Stomach (tissue), 9 donors: ENCODE measurements around the gene CCBE1. TPM values are rescaled to one million over a fixed set of nuclear protein-coding genes. Genes with fewer than 3 reads are reported as not detected.

Source experiments
- DNase-seq, 2 donors: peaks; one replicate each; pipeline versions ENCODE4 v3.0.0 to v3.0.0-alpha.2; 2013 to 2019
- H3K27ac ChIP-seq, 5 donors: fragments of 200-600 bp in 4 of 5; sonication (generic) in 4 of 5; one replicate each; pipeline ENCODE4 v1.5.1; 2013 to 2019; ENCODE audit warnings: mild to moderate bottlenecking in 1 of 5, moderate library complexity in 1 of 5
- H3K27me3 ChIP-seq, 3 donors: fragments of 200-600 bp; sonication (generic); one replicate each; pipeline ENCODE4 v1.5.1; 2017 to 2019; ENCODE audit warnings: mixed run types in 1 of 3
- H3K36me3 ChIP-seq, 4 donors: fragments of 200-600 bp; sonication (generic); 1 replicate in 3 of 4; 2 replicates in 1 of 4; pipeline ENCODE4 v1.5.1; 2016 to 2019
- H3K4me1 ChIP-seq, 4 donors: fragments of 200-600 bp; sonication (generic); one replicate each; pipeline ENCODE4 v1.5.1; 2016 to 2019
- H3K4me3 ChIP-seq, 4 donors: fragments of 200-600 bp; sonication (generic) in 3 of 4; one replicate each; pipeline ENCODE4 v1.5.1; 2016 to 2019; ENCODE audit warnings: mild to moderate bottlenecking in 1 of 4
- H3K9me3 ChIP-seq, 4 donors: fragments of 200-600 bp; sonication (generic); one replicate each; pipeline ENCODE4 v1.5.1; 2016 to 2019
- CTCF ChIP-seq, 7 experiments: fragments of 450-650 bp in 4 of 7; fragments of 200-600 bp in 3 of 7; sonication (generic) in 3 of 7; IDR thresholded peaks; one replicate each; pipeline ENCODE4 v1.5.1; 2016 to 2019; ENCODE audit warnings: antibody characterized with exemption in 7 of 7, control low read depth in 2 of 7, mild to moderate bottlenecking in 1 of 7
- EP300 ChIP-seq: sonication (generic); formaldehyde crosslinking; IDR thresholded peaks from one replicate; pipeline ENCODE4 v1.6.1; 2017; ENCODE audit warnings: antibody characterized with exemption
- POLR2A ChIP-seq, 4 donors: fragments of 450-650 bp; IDR thresholded peaks; one replicate each; pipeline ENCODE4 v1.6.1; 2016; ENCODE audit warnings: antibody characterized with exemption in 4 of 4, control low read depth in 2 of 4, mild to moderate bottlenecking in 1 of 4, moderate library complexity in 1 of 4
- POLR2AphosphoS5 ChIP-seq, 3 donors: sonication (generic); formaldehyde crosslinking; IDR thresholded peaks; one replicate each; pipeline ENCODE4 v1.6.1; 2016; ENCODE audit warnings: antibody characterized with exemption in 3 of 3
- WGBS, 5 donors: extraction: QIAGEN DNeasy Blood & Tissue Kit in 3 of 5; methylation state at CpG; one replicate each; pipeline versions ENCODE4 v1.1.5 to v1.1.7; 2013 to 2018; 5-methylcytosine and 5-hydroxymethylcytosine counted together
- intact Hi-C: fragments of 100-400 bp; cut with DNase I; formaldehyde crosslinking; loops from one replicate; pipeline ENCODE4 v1.15.1; 2023; ENCODE audit warnings: low total_unique reads
- polyA plus RNA-seq, 3 donors: library from polyadenylated mRNA; stranded (reverse); fragments of 200-250 nt; gene quantifications; one replicate each; pipeline ENCODE4 v1.2.3, GENCODE V29; 2013
- total RNA-seq, 5 donors: library from RNA; depleted of rRNA; stranded (reverse); fragments of >200 nt; gene quantifications; one replicate each; pipeline versions ENCODE4 v1.1.0 to v1.2.3, GENCODE V29; 2014 to 2016
- donor health status: healthy with polysubstance abuse.
- donor health status: Bipolar disorder and iron deficiency.
- donor health status: healthy.

CCBE1 gene
- total and polyA plus RNA-seq, 8 donors, result 0.29 to 4.0 (median 1.2) TPM

GRCh38 chr18:59592624-59593023 lies 104.6 kb downstream of the CCBE1 start:
- 83 to 93% (median 86%) methylated on average over 3 of the region's 3 CpGs for WGBS, 5 donors
- no peak overlapping the region for H3K4me3 ChIP-seq
- no peaks in the 10 kb centered on the region for H3K36me3 ChIP-seq
- no peak for DNase-seq
- H3K9me3 ChIP-seq, result no peaks in the 10 kb centered on the region
- intact Hi-C loops, result no loop called here
- TF ChIP-seq CTCF (IDR thresholded peaks at IDR 0.05), result no peak
- no peak for TF ChIP-seq POLR2AphosphoS5 (IDR thresholded peaks at IDR 0.05)
- H3K27ac ChIP-seq, result no peak overlapping the region
- H3K27me3 ChIP-seq, result no peaks in the 10 kb centered on the region
- no peaks in the 10 kb centered on the region for H3K4me1 ChIP-seq

- no peak for DNase-seq
- 53 to 63% (median 62%) methylated on average over 1 of the region's 1 CpG for WGBS, 5 donors
- Histone ChIP-seq H3K4me3 (no peak overlapping the region), H3K27me3 (peaks cover 0 to 11% (median 0%) of the 10 kb centered on the region in 3 donors), H3K4me1 (no peaks in the 10 kb centered on the region), H3K36me3 (no peaks in the 10 kb centered on the region), H3K9me3 (no peaks in the 10 kb centered on the region), H3K27ac (no peak overlapping the region)
- no peak for TF ChIP-seq POLR2A (IDR thresholded peaks at IDR 0.05)
- no peak for TF ChIP-seq POLR2AphosphoS5 (IDR thresholded peaks at IDR 0.05)
- no peak for TF ChIP-seq CTCF (IDR thresholded peaks at IDR 0.05)
- no peak for TF ChIP-seq EP300
- intact Hi-C loops, result no loop called here
These were observed 114.8 kb downstream of the CCBE1 start for GRCh38 chr18:59582395-59582794.

GRCh38 chr18:59579509-59579908 lies 117.7 kb downstream of the CCBE1 start:
- intact Hi-C loops, result no loop called here
- Histone ChIP-seq H3K4me1 (no peaks in the 10 kb centered on the region), H3K9me3 (no peaks in the 10 kb centered on the region), H3K4me3 (no peak overlapping the region), H3K27me3 (peaks cover 0 to 3% (median 0%) of the 10 kb centered on the region in 3 donors), H3K27ac (no peak overlapping the region), H3K36me3 (no peaks in the 10 kb centered on the region)
- DNase-seq, result no peak
- 64 to 74% (median 68%) methylated on average over 7 of the region's 7 CpGs for WGBS, 5 donors
- TF ChIP-seq CTCF (IDR thresholded peaks at IDR 0.05) (no peak), EP300 (no peak), POLR2A (IDR thresholded peaks at IDR 0.05) (no peak), POLR2AphosphoS5 (IDR thresholded peaks at IDR 0.05) (no peak)

- intact Hi-C loops, result no loop called here
- Histone ChIP-seq H3K4me3 (no peak overlapping the region), H3K27me3 (no peaks in the 10 kb centered on the region), H3K9me3 (no peaks in the 10 kb centered on the region), H3K27ac (no peak overlapping the region), H3K36me3 (no peaks in the 10 kb centered on the region), H3K4me1 (no peaks in the 10 kb centered on the region)
- 86 to 100% (median 93%) methylated on average over 1 of the region's 1 CpG for WGBS, 5 donors
- no peak for TF ChIP-seq CTCF (IDR thresholded peaks at IDR 0.05)
- TF ChIP-seq EP300, result no peak
- no peak for TF ChIP-seq POLR2AphosphoS5 (IDR thresholded peaks at IDR 0.05)
- no peak for TF ChIP-seq POLR2A (IDR thresholded peaks at IDR 0.05)
- no peak for DNase-seq
These were observed 119.9 kb downstream of the CCBE1 start for GRCh38 chr18:59577386-59577655.
